Natural killer cell (primary cell): ENCODE results near the gene CFAP70. TPM values are rescaled to one million over a fixed set of nuclear protein-coding genes. Genes with fewer than 3 reads are reported as not detected.
A peak's percentile ranks its signal among the peaks of the same experiment; 100 is the strongest.

Experiments used
- ATAC-seq, 3 donors: fragments of 150-1000 bp in 2 of 3; fragments of 200-7000 bp in 1 of 3; cut with Tn5 transposase; 1 replicate in 1 of 3; 2 replicates in 2 of 3; pipeline ENCODE4 v1.10.0; 2021; ENCODE audit warnings: mild to moderate bottlenecking in 2 of 3, moderate library complexity in 2 of 3
- DNase-seq, 2 donors: peaks; one replicate each; pipeline versions ENCODE4 v3.0.0 to v3.0.0-alpha.2; 2013 to 2021; ENCODE audit warnings: mixed read lengths in 1 of 2
- H3K27ac ChIP-seq: one replicate; pipeline ENCODE4 v1.5.1; 2013; ENCODE audit warnings: mild to moderate bottlenecking, low read length
- H3K27me3 ChIP-seq: one replicate; pipeline ENCODE4 v1.6.1; 2013; ENCODE audit warnings: low read length; ENCODE audit not compliant: control insufficient read depth, insufficient read depth
- H3K36me3 ChIP-seq: one replicate; pipeline ENCODE4 v1.6.1; 2013; ENCODE audit warnings: low read length; ENCODE audit not compliant: control insufficient read depth, insufficient read depth
- H3K4me1 ChIP-seq: one replicate; pipeline ENCODE4 v1.6.1; 2013; ENCODE audit warnings: low read length; ENCODE audit not compliant: control insufficient read depth, insufficient read depth
- H3K4me3 ChIP-seq: one replicate; pipeline ENCODE4 v1.5.1; 2013; ENCODE audit warnings: low read length
- H3K9me3 ChIP-seq: one replicate; pipeline ENCODE4 v1.6.1; 2013; ENCODE audit warnings: low read length; ENCODE audit not compliant: control insufficient read depth, insufficient read depth
- H3K27ac Mint-ChIP-seq, 2 donors: one replicate each; pipeline ENCODE4 v1.8.0; 2022; ENCODE audit warnings: mild to moderate bottlenecking in 2 of 2, mixed read lengths in 2 of 2, moderate library complexity in 1 of 2
- H3K27me3 Mint-ChIP-seq, 2 donors: one replicate each; pipeline ENCODE4 v1.8.0; 2022; ENCODE audit warnings: low read depth in 2 of 2, mixed read lengths in 2 of 2
- H3K36me3 Mint-ChIP-seq: one replicate; pipeline ENCODE4 v1.8.0; 2022; ENCODE audit warnings: mixed read lengths
- H3K4me1 Mint-ChIP-seq, 2 donors: one replicate each; pipeline ENCODE4 v1.8.0; 2022; ENCODE audit warnings: mixed read lengths in 2 of 2
- H3K4me3 Mint-ChIP-seq: one replicate; pipeline ENCODE4 v1.8.0; 2022; ENCODE audit warnings: mild to moderate bottlenecking, moderate library complexity, mixed read lengths
- H3K9me3 Mint-ChIP-seq, 2 donors: one replicate each; pipeline ENCODE4 v1.8.0; 2022; ENCODE audit warnings: mixed read lengths in 2 of 2
- WGBS: methylation state at CpG from one replicate; pipeline ENCODE4 v1.1.7; 2013; ENCODE audit warnings: missing lambda C conversion rate; ENCODE audit not compliant: insufficient coverage; 5-methylcytosine and 5-hydroxymethylcytosine counted together
- intact Hi-C: fragments of 100-400 bp; cut with micrococcal nuclease; formaldehyde crosslinking; loops from one replicate; pipeline ENCODE4 v1.14.2; 2022
- total RNA-seq, 4 donors: library from RNA; stranded (reverse); fragments of 120-200 nt in 1 of 4; gene quantifications; one replicate each; pipeline versions ENCODE4 v1.2.3 to v1.2.4, GENCODE V29; 2013 to 2022
- TF ChIP-seq, protein P1 (sequence below): fragments of 200-600 bp; IDR thresholded peaks from one replicate; pipeline ENCODE4 v1.8.0; 2022; ENCODE audit warnings: antibody characterized with exemption

The CFAP70 gene
- total RNA-seq, 3 donors from 2014 or later (not counting 1 experiment from before 2014, with no cell fraction given), result 0.28 to 2.9 (median 0.95) TPM

DNA sequence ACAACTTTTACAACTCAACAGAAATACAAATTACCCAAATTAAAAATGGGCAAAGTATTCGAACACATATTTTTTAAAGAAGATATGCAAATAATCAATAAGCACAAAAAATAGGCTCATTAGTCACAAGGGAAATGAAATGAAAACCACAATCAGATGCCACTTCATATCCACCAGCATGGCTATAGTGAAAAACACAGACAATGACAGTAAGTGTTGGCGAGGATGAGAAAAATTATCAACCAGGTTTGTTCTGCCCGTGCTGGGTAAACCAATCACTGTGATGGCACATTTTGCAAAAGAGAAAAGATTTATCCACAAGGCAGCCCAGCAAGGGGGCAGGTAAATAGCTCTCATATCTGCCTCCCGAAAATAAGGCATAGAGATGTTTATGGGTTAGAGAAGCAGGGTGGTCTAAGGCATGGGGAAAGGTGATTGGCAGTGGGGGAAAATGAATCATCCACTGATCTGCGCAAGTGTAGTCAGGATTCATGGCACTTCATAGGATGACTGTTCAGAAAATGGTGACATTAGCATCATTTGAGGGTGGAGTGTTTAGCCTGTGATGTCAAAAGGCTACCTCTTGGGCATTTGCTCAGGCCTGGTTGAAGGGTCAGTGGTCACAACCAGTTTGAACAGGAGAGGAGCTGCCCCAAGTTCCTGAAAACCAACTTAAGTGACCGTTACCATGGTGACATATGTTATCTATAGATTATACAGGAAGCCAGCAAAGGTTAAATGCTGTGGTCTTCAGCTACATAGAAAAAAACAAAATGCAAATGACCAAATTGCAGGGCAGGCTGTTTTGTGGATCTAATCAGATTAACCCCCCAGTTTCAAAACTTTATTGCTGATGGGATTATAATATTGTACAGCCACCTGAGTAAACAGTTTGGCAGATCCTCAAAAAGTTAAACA lies 8.0 kb upstream of the CFAP70 start:
- Histone ChIP-seq H3K4me1 (no peaks in the 10 kb centered on the region), H3K4me3 (no peak overlapping the region), H3K36me3 (peaks cover 5% of the 10 kb centered on the region), H3K9me3 (no peaks in the 10 kb centered on the region), H3K27me3 (no peaks in the 10 kb centered on the region), H3K27ac (no peak overlapping the region)
- H3K4me1 Mint-ChIP-seq, result no peaks in the 10 kb centered on the region
- no peaks in the 10 kb centered on the region for H3K9me3 Mint-ChIP-seq
- H3K27ac Mint-ChIP-seq, result no peak overlapping the region
- H3K4me3 Mint-ChIP-seq, result no peak overlapping the region
- WGBS, result 92% methylated on average over 6 of the region's 6 CpGs
- H3K27me3 Mint-ChIP-seq, result no peaks in the 10 kb centered on the region
- ATAC-seq, result peak in 1 of 3 donors; percentile 52
- no peaks in the 10 kb centered on the region for H3K36me3 Mint-ChIP-seq
- TF ChIP-seq, protein P1, sequence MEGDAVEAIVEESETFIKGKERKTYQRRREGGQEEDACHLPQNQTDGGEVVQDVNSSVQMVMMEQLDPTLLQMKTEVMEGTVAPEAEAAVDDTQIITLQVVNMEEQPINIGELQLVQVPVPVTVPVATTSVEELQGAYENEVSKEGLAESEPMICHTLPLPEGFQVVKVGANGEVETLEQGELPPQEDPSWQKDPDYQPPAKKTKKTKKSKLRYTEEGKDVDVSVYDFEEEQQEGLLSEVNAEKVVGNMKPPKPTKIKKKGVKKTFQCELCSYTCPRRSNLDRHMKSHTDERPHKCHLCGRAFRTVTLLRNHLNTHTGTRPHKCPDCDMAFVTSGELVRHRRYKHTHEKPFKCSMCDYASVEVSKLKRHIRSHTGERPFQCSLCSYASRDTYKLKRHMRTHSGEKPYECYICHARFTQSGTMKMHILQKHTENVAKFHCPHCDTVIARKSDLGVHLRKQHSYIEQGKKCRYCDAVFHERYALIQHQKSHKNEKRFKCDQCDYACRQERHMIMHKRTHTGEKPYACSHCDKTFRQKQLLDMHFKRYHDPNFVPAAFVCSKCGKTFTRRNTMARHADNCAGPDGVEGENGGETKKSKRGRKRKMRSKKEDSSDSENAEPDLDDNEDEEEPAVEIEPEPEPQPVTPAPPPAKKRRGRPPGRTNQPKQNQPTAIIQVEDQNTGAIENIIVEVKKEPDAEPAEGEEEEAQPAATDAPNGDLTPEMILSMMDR, result no peak
- intact Hi-C loops, result no loop called here
- no peak for DNase-seq

DNA sequence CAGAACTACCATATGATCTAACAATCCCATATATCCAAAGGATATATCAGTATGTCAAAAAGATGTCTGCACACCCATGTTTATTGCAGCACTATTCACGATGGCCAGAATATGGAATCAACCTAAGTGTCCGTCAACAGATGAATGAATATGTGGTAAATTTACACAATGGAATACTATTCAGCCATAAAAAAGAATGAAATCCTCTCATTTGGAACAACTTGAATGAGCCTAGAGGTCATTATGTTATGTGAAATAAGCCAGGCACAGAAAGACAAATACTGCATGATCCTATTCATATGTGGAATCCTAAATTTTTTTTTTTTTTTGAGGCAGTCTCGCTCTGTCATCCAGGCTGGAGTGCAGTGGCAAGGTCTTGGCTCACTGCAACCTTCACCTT lies 6.3 kb upstream of the CFAP70 start:
- TF ChIP-seq, protein P1, result no peak
- Histone ChIP-seq H3K9me3 (no peaks in the 10 kb centered on the region), H3K4me3 (no peak overlapping the region), H3K4me1 (no peaks in the 10 kb centered on the region), H3K27ac (no peak overlapping the region), H3K27me3 (no peaks in the 10 kb centered on the region), H3K36me3 (peaks cover 5% of the 10 kb centered on the region)
- H3K27me3 Mint-ChIP-seq, result no peaks in the 10 kb centered on the region
- no peaks in the 10 kb centered on the region for H3K36me3 Mint-ChIP-seq
- no peak overlapping the region for H3K27ac Mint-ChIP-seq
- no peaks in the 10 kb centered on the region for H3K9me3 Mint-ChIP-seq
- DNase-seq (no peak), ATAC-seq (no peak)
- WGBS, result 96% methylated on average over 3 of the region's 3 CpGs
- intact Hi-C loops, result no loop called here
- no peaks in the 10 kb centered on the region for H3K4me1 Mint-ChIP-seq
- H3K4me3 Mint-ChIP-seq, result no peak overlapping the region

DNA sequence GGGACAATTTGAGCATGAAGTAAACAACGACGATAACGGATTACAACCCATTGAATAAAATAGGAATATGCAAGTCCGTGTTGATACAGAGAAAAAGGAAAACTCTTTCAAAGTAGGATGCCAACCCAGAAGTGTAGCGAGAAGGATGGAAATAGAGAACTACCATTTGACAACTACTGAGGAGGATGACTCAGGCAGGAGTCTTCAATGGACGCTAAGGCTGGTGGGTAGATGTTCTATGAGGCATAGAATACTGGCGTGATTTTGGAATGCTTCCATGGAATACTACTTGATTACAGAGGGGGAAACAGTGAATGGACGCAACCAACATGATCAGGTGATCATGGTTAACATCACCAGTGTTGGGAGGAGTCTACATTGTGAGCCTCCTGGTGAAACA lies 828 bp upstream of the CFAP70 start:
- Mint-ChIP-seq H3K4me3 (no peak overlapping the region), H3K27ac (no peak overlapping the region), H3K27me3 (peaks cover 0 to 14% of the 10 kb centered on the region in 2 donors), H3K4me1 (peaks cover 14% of the 10 kb centered on the region in 2 donors), H3K9me3 (no peaks in the 10 kb centered on the region), H3K36me3 (no peaks in the 10 kb centered on the region)
- WGBS, result 90% methylated on average over 8 of the region's 8 CpGs
- Histone ChIP-seq H3K4me3 (no peak overlapping the region), H3K36me3 (no peaks in the 10 kb centered on the region), H3K27me3 (no peaks in the 10 kb centered on the region), H3K9me3 (no peaks in the 10 kb centered on the region), H3K27ac (no peak overlapping the region), H3K4me1 (peaks cover 6% of the 10 kb centered on the region)
- no peak for DNase-seq
- intact Hi-C loops, result loop anchor here (2.0 kb wide), 1 partner anchor 113 kb away; the partner anchor contains the start of gene DNAJC9
- TF ChIP-seq, protein P1, result no peak
- ATAC-seq, result no peak
